K562 (cell line): ENCODE measurements around the gene GADD45G. TPM values are rescaled to one million over a fixed set of nuclear protein-coding genes. Genes with fewer than 3 reads are reported as not detected.

ENCODE experiments used
- ATAC-seq: fragments of 200-7000 bp; cut with Tn5 transposase; 3 replicates; pipeline ENCODE4 v1.9.1; 2020; ENCODE audit warnings: moderate library complexity
- BruUV-seq: library from RNA; stranded (reverse); fragments of 400-500 nt; replicated peaks from 2 replicates; lab custom pipeline; 2021; lab: Mats Ljungman, UMichigan
- CTCF ChIA-PET: fragments of 300-600 bp; formaldehyde crosslinking; extraction: SDS; loops from one replicate; lab custom pipeline; 2021; ENCODE audit warnings: low intra/inter-chr PET ratio; lab: Yijun Ruan, JAX
- POLR2A ChIA-PET: fragments of 300-600, 350-650 bp; sonication (Branson Sonifier 250); formaldehyde crosslinking; extraction: SDS; loops from one replicate; lab custom pipeline; 2021; ENCODE audit warnings: antibody characterized with exemption, inconsistent platforms; lab: Yijun Ruan, JAX
- DNase-seq, 4 experiments: peaks; one replicate each; pipeline versions ENCODE4 v3.0.0 to v3.0.0-alpha.2; 2011 to 2018; ENCODE audit warnings: low spot score in 3 of 4, mixed read lengths in 3 of 4; ENCODE audit errors: extremely low read depth in 1 of 4
- FAIRE-seq: peaks from 2 replicates; lab custom pipeline; 2011; peaks lifted over from hg19 to GRCh38; lab: Jason Lieb, UNC
- H2AFZ ChIP-seq: 2 replicates; pipeline ENCODE4 v1.6.0; 2011; ENCODE audit warnings: low read depth, low read length, control low read depth, inconsistent platforms
- H3K27ac ChIP-seq: fragments of 200-600 bp; 3 replicates; pipeline ENCODE4 v1.8.0; 2011; ENCODE audit warnings: low read depth, mild to moderate bottlenecking, control low read depth, inconsistent platforms, low read length, moderate library complexity, mixed read lengths; ENCODE audit errors: extremely low read depth
- H3K27me3 ChIP-seq, 2 experiments: fragments of 300-600 bp in 1 of 2; 2 replicates in 1 of 2; 3 replicates in 1 of 2; pipeline versions ENCODE4 v1.6.0 to v1.8.0; 2011; ENCODE audit warnings: inconsistent platforms in 2 of 2, low read length in 2 of 2, mild to moderate bottlenecking in 1 of 2, mixed read lengths in 1 of 2, moderate library complexity in 1 of 2; ENCODE audit not compliant: control insufficient read depth in 2 of 2, insufficient read depth in 2 of 2
- H3K36me3 ChIP-seq: fragments of 300-600 bp; 3 replicates; pipeline ENCODE4 v1.8.0; 2011; ENCODE audit warnings: mild to moderate bottlenecking, low read length, inconsistent platforms; ENCODE audit not compliant: control insufficient read depth, insufficient read depth
- H3K4me1 ChIP-seq, 2 experiments: fragments of 200-600 bp in 1 of 2; replicated peaks in 1 of 2; 2 replicates in 1 of 2; 3 replicates in 1 of 2; pipeline versions ENCODE4 v1.5.1 to v1.8.0; 2011; ENCODE audit warnings: inconsistent platforms in 2 of 2, low read length in 2 of 2, mild to moderate bottlenecking in 1 of 2, mixed read lengths in 1 of 2, moderate library complexity in 1 of 2; ENCODE audit not compliant: control insufficient read depth in 2 of 2, insufficient read depth in 2 of 2
- H3K4me2 ChIP-seq: 2 replicates; pipeline ENCODE4 v1.6.1; 2011; ENCODE audit warnings: low read length, control low read depth, inconsistent platforms, mixed read lengths; ENCODE audit not compliant: insufficient read depth
- H3K4me3 ChIP-seq: fragments of 200-600 bp; sonication (generic), shearing (Covaris generic); 2 replicates; pipeline ENCODE4 v1.5.1; 2016; ENCODE audit warnings: control low read depth, inconsistent platforms
- H3K79me2 ChIP-seq: fragments of 200-600 bp; 3 replicates; pipeline ENCODE4 v1.8.0; 2011; ENCODE audit warnings: low read length, inconsistent platforms; ENCODE audit not compliant: control insufficient read depth, insufficient read depth
- H3K9ac ChIP-seq, 2 experiments: 2 replicates each; pipeline versions ENCODE4 v1.6.0 to v1.6.1; 2011; ENCODE audit warnings: low read depth in 2 of 2, low read length in 2 of 2, control low read depth in 1 of 2, inconsistent platforms in 1 of 2, mild to moderate bottlenecking in 1 of 2, mixed read lengths in 1 of 2; ENCODE audit not compliant: insufficient read depth in 1 of 2
- H3K9me1 ChIP-seq: one replicate; pipeline ENCODE4 v1.6.0; 2011; ENCODE audit warnings: inconsistent platforms, mild to moderate bottlenecking, low read length, moderate library complexity; ENCODE audit not compliant: control insufficient read depth, insufficient read depth
- H3K9me3 ChIP-seq: replicated peaks from 2 replicates; pipeline ENCODE4 v1.5.1; 2011; ENCODE audit warnings: low read depth, low read length, inconsistent platforms; ENCODE audit not compliant: control insufficient read depth, insufficient read depth
- H4K20me1 ChIP-seq: replicated peaks from 2 replicates; pipeline ENCODE4 v1.6.1; 2011; ENCODE audit warnings: low read length, inconsistent platforms, mixed read lengths; ENCODE audit not compliant: control insufficient read depth, insufficient read depth
- BHLHE40 ChIP-seq: IDR thresholded peaks from 2 replicates; pipeline ENCODE4 v1.6.1; 2011; ENCODE audit warnings: low read length, improper control_type of control experiment
- ESRRA ChIP-seq: fragments of 450-650 bp; IDR thresholded peaks from 2 replicates; pipeline ENCODE4 v1.6.1; 2014; ENCODE audit warnings: low read depth, mild to moderate bottlenecking, moderate library complexity, borderline replicate concordance
- FOSL1 ChIP-seq: fragments of 200-800 bp; sonication (Bioruptor generic); conservative IDR thresholded peaks from 2 replicates; pipeline ENCODE4 v1.6.1; 2016; ENCODE audit warnings: missing genetic modification characterization, missing compliant biosample characterization
- GATA2 ChIP-seq: sonication (generic); formaldehyde crosslinking; IDR thresholded peaks from 2 replicates; pipeline ENCODE4 v1.4.0; 2020; ENCODE audit warnings: mild to moderate bottlenecking, missing genetic modification reagents
- HMG20A ChIP-seq: fragments of 450-650 bp; formaldehyde crosslinking; conservative IDR thresholded peaks from 2 replicates; pipeline ENCODE4 v1.4.0; 2020; ENCODE audit warnings: mild to moderate bottlenecking, mixed read lengths
- JUN ChIP-seq, 2 experiments: sonication (generic) in 1 of 2; formaldehyde crosslinking in 1 of 2; IDR thresholded peaks; 2 replicates each; pipeline versions ENCODE4 v1.6.1 to v1.8.0; 2012 to 2022; ENCODE audit warnings: borderline replicate concordance in 2 of 2, mild to moderate bottlenecking in 2 of 2, improper control_type of control experiment in 1 of 2, low read depth in 1 of 2, low read length in 1 of 2, missing genetic modification reagents in 1 of 2
- JUND ChIP-seq, 2 experiments: IDR thresholded peaks; 2 replicates in 1 of 2; 3 replicates in 1 of 2; pipeline ENCODE4 v1.6.1; 2011; ENCODE audit warnings: borderline replicate concordance in 2 of 2, low read depth in 2 of 2, low read length in 2 of 2, improper control_type of control experiment in 1 of 2, missing biosample characterization in 1 of 2, missing genetic modification characterization in 1 of 2, missing genetic modification reagents in 1 of 2
- MEIS2 ChIP-seq: fragments of 450-650 bp; IDR thresholded peaks from 2 replicates; pipeline ENCODE4 v1.6.1; 2014; ENCODE audit warnings: mild to moderate bottlenecking; ENCODE audit not compliant: partially characterized antibody
- MIER1 ChIP-seq: fragments of 450-650 bp; IDR thresholded peaks from 2 replicates; pipeline ENCODE4 v1.6.1; 2016; ENCODE audit warnings: antibody characterized with exemption, mild to moderate bottlenecking, low read depth
- ZBTB7A ChIP-seq: IDR thresholded peaks from 2 replicates; pipeline ENCODE4 v1.6.1; 2011; ENCODE audit warnings: low read depth, mild to moderate bottlenecking, low read length, moderate library complexity, borderline replicate concordance; ENCODE audit not compliant: control insufficient read depth
- ZNF274 ChIP-seq: IDR thresholded peaks from 2 replicates; pipeline ENCODE4 v1.6.1; 2011; ENCODE audit warnings: low read depth, mild to moderate bottlenecking, low read length, moderate library complexity, borderline replicate concordance
- WGBS: fragments of 100-300 bp; shearing (Covaris generic); methylation state at CpG from one replicate; pipeline ENCODE4 v1.1.6; 2016; ENCODE audit warnings: low coverage, mixed read lengths; ENCODE audit not compliant: insufficient coverage; ENCODE audit errors: missing lambda C conversion rate; 5-methylcytosine and 5-hydroxymethylcytosine counted together
- in situ Hi-C: fragments of 300-500 bp; cut with MboI; formaldehyde crosslinking; loops from 4 replicates; pipeline ENCODE4 v1.15.0; 2018; ENCODE audit warnings: inconsistent platforms, mixed read lengths
- intact Hi-C: fragments of 100-400 bp; cut with micrococcal nuclease; formaldehyde crosslinking; loops from 2 replicates; pipeline ENCODE4 v1.14.2; 2022
- polyA plus RNA-seq, 8 experiments: library from polyadenylated mRNA; depleted of rRNA in 4 of 8; stranded (reverse) in 5 of 8; unstranded in 3 of 8; fragments of >200 nt; fragmentation: Nextera tagmentation in 2 of 8; fragmentation: Illumina TruSeq in 1 of 8; extraction: Ambion mirVana in 2 of 8; extraction: Trizol in 1 of 8; gene quantifications; 2 replicates each; pipeline versions ENCODE4 v1.2.1 to v1.2.3, GENCODE V29; 2011 to 2014; ENCODE audit warnings: inconsistent platforms in 1 of 8, missing spikeins in 1 of 8
- total RNA-seq, 7 experiments: library from RNA; depleted of rRNA in 6 of 7; stranded (reverse); fragments of >200 nt in 6 of 7; fragmentation: Illumina TruSeq in 2 of 7; extraction: Trizol in 2 of 7; gene quantifications; 2 replicates each; pipeline versions ENCODE4 v1.2.1 to v1.2.3, GENCODE V29; 2011 to 2021; ENCODE audit warnings: low replicate concordance in 1 of 7
- TF ChIP-seq, protein P1 (sequence below): fragments of 250-450 bp; sonication (Bioruptor Pico); IDR thresholded peaks from 2 replicates; pipeline ENCODE4 v1.6.1; 2021; ENCODE audit warnings: mild to moderate bottlenecking
- TF ChIP-seq, protein P2 (sequence below): fragments of 200-800 bp; sonication (Bioruptor generic); IDR thresholded peaks from 2 replicates; pipeline ENCODE4 v1.6.1; 2017; ENCODE audit warnings: missing genetic modification characterization, missing compliant biosample characterization
- TF ChIP-seq, protein P3 (sequence below): sonication (generic); formaldehyde crosslinking; IDR thresholded peaks from 2 replicates; pipeline ENCODE4 v1.8.1; 2022; ENCODE audit warnings: missing genetic modification reagents
- TF ChIP-seq, protein P4 (sequence below): IDR thresholded peaks from 2 replicates; pipeline ENCODE4 v1.6.1; 2012; ENCODE audit warnings: low read depth, low read length, improper control_type of control experiment, borderline replicate concordance

Gene GADD45G
- total and polyA plus RNA-seq, 9 of the 15 experiments (the other 6 are each of a cell fraction or from before 2014, with no cell fraction given), result 0.20 to 0.34 TPM; not detected in 7

DNA sequence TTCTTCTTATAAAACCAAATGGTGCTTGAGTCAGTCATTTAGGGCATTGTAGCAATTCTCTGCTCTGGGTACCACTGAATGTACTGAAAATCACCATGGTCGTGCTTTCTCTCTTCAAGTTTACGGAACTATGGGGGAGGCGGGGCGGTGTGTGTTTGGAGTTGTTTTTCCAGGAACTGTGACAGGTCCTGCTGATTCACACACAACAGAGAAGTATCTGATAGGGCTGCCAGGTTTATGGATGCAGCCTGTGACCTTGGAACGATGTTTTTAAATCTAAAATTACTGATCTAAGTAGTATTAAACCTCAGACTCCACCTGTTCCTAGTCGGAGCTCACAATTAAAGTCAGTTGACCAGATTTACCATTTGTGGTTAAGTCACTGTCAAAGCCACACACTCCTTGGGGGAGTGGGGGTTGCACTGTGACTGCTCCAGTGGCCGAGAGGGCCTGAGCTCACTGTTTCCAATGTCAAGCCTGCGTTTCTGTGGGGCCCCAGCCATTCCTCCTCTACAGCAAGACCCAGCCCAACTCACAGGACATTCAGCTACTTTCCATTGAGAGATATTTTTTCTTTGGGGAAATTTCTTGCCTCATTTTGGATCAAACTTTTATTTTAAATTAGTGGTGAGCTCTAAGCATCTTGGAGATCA is 44.4 kb downstream of the GADD45G start:
- FAIRE-seq, result no peak
- no peaks in the 10 kb centered on the region for H3K79me2 ChIP-seq
- POLR2A ChIA-PET, result interaction anchor here (1.0 kb wide), 1 partner anchor 10 kb away, joined by 3 read pairs; no protein-coding TSS in a partner anchor
- no peaks in the 10 kb centered on the region for H3K36me3 ChIP-seq
- no peak overlapping the region for H3K9ac ChIP-seq
- peaks cover 0 to 12% of the 10 kb centered on the region in 2 experiments; a peak in 2 of 5 replicates for H3K27me3 ChIP-seq
- no peak for ATAC-seq
- CTCF ChIA-PET, result no interaction called here
- peaks cover 0 to 3% of the 10 kb centered on the region in 2 experiments; a peak in 1 of 5 replicates for H3K4me1 ChIP-seq
- whole genome bisulfite sequencing, result 0% methylated on average over 6 of the region's 8 CpGs
- no peak overlapping the region for H3K4me3 ChIP-seq
- H3K9me1 ChIP-seq, result no peaks in the 10 kb centered on the region
- BruUV-seq, result no TSS peak
- no peaks in the 10 kb centered on the region for H3K9me3 ChIP-seq
- in situ Hi-C loops (no loop called here), intact Hi-C loops (no loop called here)
- H3K4me2 ChIP-seq, result no peak overlapping the region; the same call in 1 of the 2 replicates
- no peak overlapping the region for H2AFZ ChIP-seq
- no peak overlapping the region for H3K27ac ChIP-seq
- no peaks in the 10 kb centered on the region for H4K20me1 ChIP-seq
- DNase-seq, result peak in 2 of 4 experiments; percentile 14 to 16
- TF ChIP-seq, protein P1, sequence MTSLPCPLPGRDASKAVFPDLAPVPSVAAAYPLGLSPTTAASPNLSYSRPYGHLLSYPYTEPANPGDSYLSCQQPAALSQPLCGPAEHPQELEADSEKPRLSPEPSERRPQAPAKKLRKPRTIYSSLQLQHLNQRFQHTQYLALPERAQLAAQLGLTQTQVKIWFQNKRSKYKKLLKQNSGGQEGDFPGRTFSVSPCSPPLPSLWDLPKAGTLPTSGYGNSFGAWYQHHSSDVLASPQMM (CRISPR knock-in tag), result no peak
- no peak for TF ChIP-seq HMG20A (CRISPR knock-in tag)
- TF ChIP-seq MIER1, result no peak
- no peak for TF ChIP-seq GATA2 (CRISPR knock-in tag)
- peak; percentile 77 for TF ChIP-seq FOSL1 (tag)
- no peak for TF ChIP-seq ZBTB7A
- TF ChIP-seq ESRRA, result 0 out of 2 replicates have a peak, but pooled peaks have one; percentile 47
- no peak for TF ChIP-seq ZNF274
- no peak for TF ChIP-seq BHLHE40
- TF ChIP-seq, protein P2, sequence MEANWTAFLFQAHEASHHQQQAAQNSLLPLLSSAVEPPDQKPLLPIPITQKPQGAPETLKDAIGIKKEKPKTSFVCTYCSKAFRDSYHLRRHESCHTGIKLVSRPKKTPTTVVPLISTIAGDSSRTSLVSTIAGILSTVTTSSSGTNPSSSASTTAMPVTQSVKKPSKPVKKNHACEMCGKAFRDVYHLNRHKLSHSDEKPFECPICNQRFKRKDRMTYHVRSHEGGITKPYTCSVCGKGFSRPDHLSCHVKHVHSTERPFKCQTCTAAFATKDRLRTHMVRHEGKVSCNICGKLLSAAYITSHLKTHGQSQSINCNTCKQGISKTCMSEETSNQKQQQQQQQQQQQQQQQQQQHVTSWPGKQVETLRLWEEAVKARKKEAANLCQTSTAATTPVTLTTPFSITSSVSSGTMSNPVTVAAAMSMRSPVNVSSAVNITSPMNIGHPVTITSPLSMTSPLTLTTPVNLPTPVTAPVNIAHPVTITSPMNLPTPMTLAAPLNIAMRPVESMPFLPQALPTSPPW (CRISPR knock-in tag), result peak; percentile 19; the same call in 1 of the 2 replicates
- TF ChIP-seq MEIS2, result peak; percentile 11
- TF ChIP-seq, protein P3, sequence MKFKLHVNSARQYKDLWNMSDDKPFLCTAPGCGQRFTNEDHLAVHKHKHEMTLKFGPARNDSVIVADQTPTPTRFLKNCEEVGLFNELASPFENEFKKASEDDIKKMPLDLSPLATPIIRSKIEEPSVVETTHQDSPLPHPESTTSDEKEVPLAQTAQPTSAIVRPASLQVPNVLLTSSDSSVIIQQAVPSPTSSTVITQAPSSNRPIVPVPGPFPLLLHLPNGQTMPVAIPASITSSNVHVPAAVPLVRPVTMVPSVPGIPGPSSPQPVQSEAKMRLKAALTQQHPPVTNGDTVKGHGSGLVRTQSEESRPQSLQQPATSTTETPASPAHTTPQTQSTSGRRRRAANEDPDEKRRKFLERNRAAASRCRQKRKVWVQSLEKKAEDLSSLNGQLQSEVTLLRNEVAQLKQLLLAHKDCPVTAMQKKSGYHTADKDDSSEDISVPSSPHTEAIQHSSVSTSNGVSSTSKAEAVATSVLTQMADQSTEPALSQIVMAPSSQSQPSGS (CRISPR knock-in tag), result no peak
- 0 out of 2 replicates have a peak, but pooled peaks have one; percentile 25 for TF ChIP-seq JUND (IDR thresholded peaks at IDR 0.05; ENCODE audit: borderline replicate concordance, low read depth, low read length)
- TF ChIP-seq JUND (tag; IDR thresholded peaks at IDR 0.05; ENCODE audit: borderline replicate concordance, low read depth, low read length), result no peak; the same call in 2 of the 3 replicates
- TF ChIP-seq, protein P4, sequence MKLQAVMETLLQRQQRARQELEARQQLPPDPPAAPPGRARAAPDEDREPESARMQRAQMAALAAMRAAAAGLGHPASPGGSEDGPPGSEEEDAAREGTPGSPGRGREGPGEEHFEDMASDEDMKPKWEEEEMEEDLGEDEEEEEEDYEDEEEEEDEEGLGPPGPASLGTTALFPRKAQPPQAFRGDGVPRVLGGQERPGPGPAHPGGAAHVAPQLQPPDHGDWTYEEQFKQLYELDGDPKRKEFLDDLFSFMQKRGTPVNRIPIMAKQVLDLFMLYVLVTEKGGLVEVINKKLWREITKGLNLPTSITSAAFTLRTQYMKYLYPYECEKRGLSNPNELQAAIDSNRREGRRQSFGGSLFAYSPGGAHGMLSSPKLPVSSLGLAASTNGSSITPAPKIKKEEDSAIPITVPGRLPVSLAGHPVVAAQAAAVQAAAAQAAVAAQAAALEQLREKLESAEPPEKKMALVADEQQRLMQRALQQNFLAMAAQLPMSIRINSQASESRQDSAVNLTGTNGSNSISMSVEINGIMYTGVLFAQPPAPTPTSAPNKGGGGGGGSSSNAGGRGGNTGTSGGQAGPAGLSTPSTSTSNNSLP, result no peak
- TF ChIP-seq JUN (IDR thresholded peaks at IDR 0.05; ENCODE audit: borderline replicate concordance, low read depth, low read length), result no peak
- no peak for TF ChIP-seq JUN (CRISPR knock-in tag; IDR thresholded peaks at IDR 0.05; ENCODE audit: borderline replicate concordance)
